Measurements from ENCODE around the gene TTC39C. TPM values are rescaled to one million over a fixed set of nuclear protein-coding genes. Genes with fewer than 3 reads are reported as not detected.
A peak's percentile ranks its signal among the peaks of the same experiment; 100 is the strongest.

Gene TTC39C
- total RNA-seq, 1 donor from 2014 or later, result 14.3 TPM

GRCh38 chr18:23998820-23999219 is 15.7 kb upstream of the TTC39C start:
- H3K27ac Mint-ChIP-seq, result no peak overlapping the region
- no peak overlapping the region for H3K4me3 Mint-ChIP-seq (ENCODE audit: low read depth)
- no peaks in the 10 kb centered on the region for H3K9me3 Mint-ChIP-seq
- peaks cover 11% of the 10 kb centered on the region for H3K27me3 Mint-ChIP-seq (ENCODE audit: low read depth)
- DNase-seq (ENCODE audit: low spot score), result no peak
- intact Hi-C loops (cut with micrococcal nuclease), result no loop called here
- peaks cover 36% of the 10 kb centered on the region for H3K4me1 Mint-ChIP-seq (ENCODE audit: low read depth)
- H3K36me3 Mint-ChIP-seq (ENCODE audit: low read depth), result no peaks in the 10 kb centered on the region

GRCh38 chr18:24000613-24001490 is 13.7 kb upstream of the TTC39C start:
- H3K36me3 Mint-ChIP-seq (ENCODE audit: low read depth), result no peaks in the 10 kb centered on the region
- H3K4me3 Mint-ChIP-seq (ENCODE audit: low read depth), result no peak overlapping the region
- intact Hi-C loops (cut with micrococcal nuclease), result no loop called here
- no peaks in the 10 kb centered on the region for H3K9me3 Mint-ChIP-seq
- H3K4me1 Mint-ChIP-seq (ENCODE audit: low read depth), result peaks cover 28% of the 10 kb centered on the region
- no peak overlapping the region for H3K27ac Mint-ChIP-seq
- peaks cover 10% of the 10 kb centered on the region for H3K27me3 Mint-ChIP-seq (ENCODE audit: low read depth)
- no peak for DNase-seq (ENCODE audit: low spot score)

GRCh38 chr18:24002479-24002878 is 12.1 kb upstream of the TTC39C start:
- Mint-ChIP-seq H3K36me3 (ENCODE audit: low read depth) (no peaks in the 10 kb centered on the region), H3K4me1 (ENCODE audit: low read depth) (peaks cover 28% of the 10 kb centered on the region), H3K27me3 (ENCODE audit: low read depth) (peaks cover 8% of the 10 kb centered on the region), H3K4me3 (ENCODE audit: low read depth) (no peak overlapping the region), H3K9me3 (no peaks in the 10 kb centered on the region), H3K27ac (no peak overlapping the region)
- no peak for DNase-seq (ENCODE audit: low spot score)
- intact Hi-C loops (cut with micrococcal nuclease), result no loop called here

GRCh38 chr18:24003288-24003687 is 11.3 kb upstream of the TTC39C start:
- H3K9me3 Mint-ChIP-seq, result no peaks in the 10 kb centered on the region
- intact Hi-C loops (cut with micrococcal nuclease), result no loop called here
- DNase-seq (ENCODE audit: low spot score), result no peak
- no peak overlapping the region for H3K4me3 Mint-ChIP-seq (ENCODE audit: low read depth)
- peaks cover 31% of the 10 kb centered on the region for H3K4me1 Mint-ChIP-seq (ENCODE audit: low read depth)
- no peak overlapping the region for H3K27ac Mint-ChIP-seq
- H3K36me3 Mint-ChIP-seq (ENCODE audit: low read depth), result no peaks in the 10 kb centered on the region
- H3K27me3 Mint-ChIP-seq (ENCODE audit: low read depth), result peaks cover 8% of the 10 kb centered on the region

GRCh38 chr18:24003903-24004640 is 10.5 kb upstream of the TTC39C start:
- H3K36me3 Mint-ChIP-seq (ENCODE audit: low read depth), result no peaks in the 10 kb centered on the region
- DNase-seq (ENCODE audit: low spot score), result no peak
- peaks cover 11% of the 10 kb centered on the region for H3K27me3 Mint-ChIP-seq (ENCODE audit: low read depth)
- no peaks in the 10 kb centered on the region for H3K9me3 Mint-ChIP-seq
- peaks cover 38% of the 10 kb centered on the region for H3K4me1 Mint-ChIP-seq (ENCODE audit: low read depth)
- H3K27ac Mint-ChIP-seq, result no peak overlapping the region
- H3K4me3 Mint-ChIP-seq (ENCODE audit: low read depth), result no peak overlapping the region
- intact Hi-C loops (cut with micrococcal nuclease), result no loop called here

GRCh38 chr18:24006712-24007313 is 7.7 kb upstream of the TTC39C start:
- H3K36me3 Mint-ChIP-seq (ENCODE audit: low read depth), result no peaks in the 10 kb centered on the region
- no peak overlapping the region for H3K4me3 Mint-ChIP-seq (ENCODE audit: low read depth)
- H3K4me1 Mint-ChIP-seq (ENCODE audit: low read depth), result peaks cover 51% of the 10 kb centered on the region
- H3K27ac Mint-ChIP-seq, result no peak overlapping the region
- intact Hi-C loops (cut with micrococcal nuclease), result no loop called here
- peaks cover 8% of the 10 kb centered on the region for H3K27me3 Mint-ChIP-seq (ENCODE audit: low read depth)
- no peaks in the 10 kb centered on the region for H3K9me3 Mint-ChIP-seq
- no peak for DNase-seq (ENCODE audit: low spot score)

- intact Hi-C loops (cut with micrococcal nuclease), result no loop called here
- Mint-ChIP-seq H3K27me3 (ENCODE audit: low read depth) (peaks cover 4% of the 10 kb centered on the region), H3K36me3 (ENCODE audit: low read depth) (no peaks in the 10 kb centered on the region), H3K4me3 (ENCODE audit: low read depth) (no peak overlapping the region), H3K4me1 (ENCODE audit: low read depth) (peaks cover 50% of the 10 kb centered on the region), H3K9me3 (no peaks in the 10 kb centered on the region), H3K27ac (no peak overlapping the region)
- DNase-seq (ENCODE audit: low spot score), result no peak
Measured at GRCh38 chr18:24009246-24009645, 5.3 kb upstream of the TTC39C start.

- Mint-ChIP-seq H3K36me3 (ENCODE audit: low read depth) (no peaks in the 10 kb centered on the region), H3K27me3 (ENCODE audit: low read depth) (peaks cover 4% of the 10 kb centered on the region), H3K9me3 (no peaks in the 10 kb centered on the region), H3K4me3 (ENCODE audit: low read depth) (no peak overlapping the region), H3K27ac (no peak overlapping the region), H3K4me1 (ENCODE audit: low read depth) (peaks cover 49% of the 10 kb centered on the region)
- intact Hi-C loops (cut with micrococcal nuclease), result loop anchor here (2.0 to 5.0 kb wide), 3 partner anchors 17 to 507 kb away; partner anchors contain the start of gene RMC1
- no peak for DNase-seq (ENCODE audit: low spot score)
Measured at GRCh38 chr18:24009651-24010333, 4.8 kb upstream of the TTC39C start.

GRCh38 chr18:24010673-24011072 is 3.9 kb upstream of the TTC39C start:
- H3K27ac Mint-ChIP-seq, result peak overlapping the region; percentile 72
- intact Hi-C loops (cut with micrococcal nuclease), result loop anchor here (2.0 to 5.0 kb wide), 3 partner anchors 18 to 508 kb away; partner anchors contain the start of gene RMC1
- no peak for DNase-seq (ENCODE audit: low spot score)
- H3K36me3 Mint-ChIP-seq (ENCODE audit: low read depth), result peaks cover under 1% of the 10 kb centered on the region
- peaks cover 53% of the 10 kb centered on the region for H3K4me1 Mint-ChIP-seq (ENCODE audit: low read depth)
- H3K27me3 Mint-ChIP-seq (ENCODE audit: low read depth), result peaks cover 3% of the 10 kb centered on the region
- H3K9me3 Mint-ChIP-seq, result no peaks in the 10 kb centered on the region
- no peak overlapping the region for H3K4me3 Mint-ChIP-seq (ENCODE audit: low read depth)

- peak overlapping the region; percentile 72 for H3K27ac Mint-ChIP-seq
- DNase-seq (ENCODE audit: low spot score), result no peak
- intact Hi-C loops (cut with micrococcal nuclease), result loop anchor here (2.0 to 5.0 kb wide), 3 partner anchors 19 to 509 kb away; partner anchors contain the start of gene RMC1
Measured at GRCh38 chr18:24011123-24011917, 3.2 kb upstream of the TTC39C start.

GRCh38 chr18:24013051-24013450 is 1.5 kb upstream of the TTC39C start:
- Mint-ChIP-seq H3K4me1 (ENCODE audit: low read depth) (peaks cover 73% of the 10 kb centered on the region), H3K4me3 (ENCODE audit: low read depth) (peak overlapping the region; percentile 30), H3K36me3 (ENCODE audit: low read depth) (peaks cover 18% of the 10 kb centered on the region), H3K27ac (peak overlapping the region; percentile 46), H3K27me3 (ENCODE audit: low read depth) (peaks cover 3% of the 10 kb centered on the region), H3K9me3 (no peaks in the 10 kb centered on the region)
- no peak for DNase-seq (ENCODE audit: low spot score)
- intact Hi-C loops (cut with micrococcal nuclease), result loop anchor here (5.0 kb wide), 2 partner anchors 186 to 511 kb away; partner anchors contain the start of gene RMC1

More at GRCh38 chr18:24011123-24011917, 3.2 kb upstream of the TTC39C start:
- H3K4me1 Mint-ChIP-seq (ENCODE audit: low read depth), result peaks cover 58% of the 10 kb centered on the region
- no peaks in the 10 kb centered on the region for H3K9me3 Mint-ChIP-seq
- H3K4me3 Mint-ChIP-seq (ENCODE audit: low read depth), result peak overlapping the region; percentile 56
- H3K27me3 Mint-ChIP-seq (ENCODE audit: low read depth), result peaks cover 3% of the 10 kb centered on the region
- peaks cover 6% of the 10 kb centered on the region for H3K36me3 Mint-ChIP-seq (ENCODE audit: low read depth)

Measured in activated T-helper 2 cell treated with anti-CD3 and anti-CD28 coated beads, Interferon-gamma antibody, Interleukin-2, Interleukin-4, amounts not matched to agents 10 μg/mL and 5 μg/mL and 100 μg/mL, durations not matched to agents 14 hours and 24 hours and 36 hours (primary cell).